ENCODE results near the gene ALDH3A2. TPM values are rescaled to one million over a fixed set of nuclear protein-coding genes. Genes with fewer than 3 reads are reported as not detected.

Gene ALDH3A2
- polyA plus RNA-seq, 1 donor = 85.0 TPM

GRCh38 chr17:19720631-19721426 is 72.3 kb downstream of the ALDH3A2 start:
- peak; percentile 92 to 98 for DNase-seq
- WGBS (ENCODE audit: insufficient coverage, low lambda C conversion rate) = no CpG with 5 or more reads among the region's 9 CpGs
- Histone ChIP-seq H3K36me3 (ENCODE audit: control insufficient read depth, insufficient read depth, low read length) (no peaks in the 10 kb centered on the region), H3K9me3 (ENCODE audit: control insufficient read depth, low read depth, low read length) (no peaks in the 10 kb centered on the region), H3K4me3 (ENCODE audit: low read length) (no peak overlapping the region), H3K27me3 (ENCODE audit: control insufficient read depth, insufficient read depth, low read length) (no peaks in the 10 kb centered on the region), H3K27ac (ENCODE audit: low read length) (peak overlapping the region; percentile 85), H3K4me1 (ENCODE audit: control insufficient read depth, insufficient read depth, low read length) (peaks cover 69% of the 10 kb centered on the region)

- DNase-seq = no peak
- Histone ChIP-seq H3K27ac (ENCODE audit: low read length) (no peak overlapping the region), H3K36me3 (ENCODE audit: control insufficient read depth, insufficient read depth, low read length) (no peaks in the 10 kb centered on the region), H3K9me3 (ENCODE audit: control insufficient read depth, low read depth, low read length) (no peaks in the 10 kb centered on the region), H3K27me3 (ENCODE audit: control insufficient read depth, insufficient read depth, low read length) (no peaks in the 10 kb centered on the region), H3K4me3 (ENCODE audit: low read length) (no peak overlapping the region), H3K4me1 (ENCODE audit: control insufficient read depth, insufficient read depth, low read length) (peaks cover 51% of the 10 kb centered on the region)
- WGBS (ENCODE audit: insufficient coverage, low lambda C conversion rate) = no CpG with 5 or more reads among the region's 1 CpG
Observed at GRCh38 chr17:19723964-19724363, 75.4 kb downstream of the ALDH3A2 start.

GRCh38 chr17:19724501-19725420 is 76.2 kb downstream of the ALDH3A2 start:
- Histone ChIP-seq H3K27ac (ENCODE audit: low read length) (no peak overlapping the region), H3K4me1 (ENCODE audit: control insufficient read depth, insufficient read depth, low read length) (peaks cover 43% of the 10 kb centered on the region), H3K9me3 (ENCODE audit: control insufficient read depth, low read depth, low read length) (no peaks in the 10 kb centered on the region), H3K4me3 (ENCODE audit: low read length) (peak overlapping the region; percentile 0), H3K27me3 (ENCODE audit: control insufficient read depth, insufficient read depth, low read length) (no peaks in the 10 kb centered on the region), H3K36me3 (ENCODE audit: control insufficient read depth, insufficient read depth, low read length) (no peaks in the 10 kb centered on the region)
- DNase-seq = no peak
- 73% methylated on average over 2 of the region's 55 CpGs for WGBS (ENCODE audit: insufficient coverage, low lambda C conversion rate)

GRCh38 chr17:19725486-19725885 is 76.9 kb downstream of the ALDH3A2 start:
- peaks cover 36% of the 10 kb centered on the region for H3K4me1 ChIP-seq (ENCODE audit: control insufficient read depth, insufficient read depth, low read length)
- H3K36me3 ChIP-seq (ENCODE audit: control insufficient read depth, insufficient read depth, low read length) = no peaks in the 10 kb centered on the region
- no CpG with 5 or more reads among the region's 5 CpGs for WGBS (ENCODE audit: insufficient coverage, low lambda C conversion rate)
- no peak overlapping the region for H3K4me3 ChIP-seq (ENCODE audit: low read length)
- H3K27ac ChIP-seq (ENCODE audit: low read length) = no peak overlapping the region
- DNase-seq = no peak
- H3K9me3 ChIP-seq (ENCODE audit: control insufficient read depth, low read depth, low read length) = no peaks in the 10 kb centered on the region
- no peaks in the 10 kb centered on the region for H3K27me3 ChIP-seq (ENCODE audit: control insufficient read depth, insufficient read depth, low read length)

GRCh38 chr17:19726631-19727376 is 78.3 kb downstream of the ALDH3A2 start:
- H3K4me1 ChIP-seq (ENCODE audit: control insufficient read depth, insufficient read depth, low read length) = peaks cover 23% of the 10 kb centered on the region
- 100% methylated on average over 4 of the region's 7 CpGs for WGBS (ENCODE audit: insufficient coverage, low lambda C conversion rate)
- H3K9me3 ChIP-seq (ENCODE audit: control insufficient read depth, low read depth, low read length) = no peaks in the 10 kb centered on the region
- no peak overlapping the region for H3K4me3 ChIP-seq (ENCODE audit: low read length)
- H3K36me3 ChIP-seq (ENCODE audit: control insufficient read depth, insufficient read depth, low read length) = no peaks in the 10 kb centered on the region
- no peak for DNase-seq
- H3K27me3 ChIP-seq (ENCODE audit: control insufficient read depth, insufficient read depth, low read length) = no peaks in the 10 kb centered on the region
- H3K27ac ChIP-seq (ENCODE audit: low read length) = no peak overlapping the region

Other genes with a start within 250 kb of the ALDH3A2 start
- gene RNF112, start 237.5 kb upstream of the ALDH3A2 start, polyA plus RNA-seq = 3.7 TPM
- 1.1 TPM for gene SLC47A1, start 114.9 kb upstream of the ALDH3A2 start, polyA plus RNA-seq
- gene SLC47A2, start 67.8 kb downstream of the ALDH3A2 start, polyA plus RNA-seq = 0.54 TPM
- gene ALDH3A1, start 99.5 kb downstream of the ALDH3A2 start, polyA plus RNA-seq = 1.6 TPM
- gene ULK2, start 219.2 kb downstream of the ALDH3A2 start, polyA plus RNA-seq = 16.9 TPM